Measurements from ENCODE around the gene BPIFB1.

- no peak for TF ChIP-seq CTCF (IDR thresholded peaks at IDR 0.05)
- TF ChIP-seq EP300 (IDR thresholded peaks at IDR 0.05) = no peak
- no peak for TF ChIP-seq POLR2A (IDR thresholded peaks at IDR 0.05)
Measured at GRCh38 chr20:33298391-33298790, 15.4 kb downstream of the BPIFB1 start.

All from ovary (tissue), 3 donors.